Measurements from ENCODE around the gene TMEM267.

DNA sequence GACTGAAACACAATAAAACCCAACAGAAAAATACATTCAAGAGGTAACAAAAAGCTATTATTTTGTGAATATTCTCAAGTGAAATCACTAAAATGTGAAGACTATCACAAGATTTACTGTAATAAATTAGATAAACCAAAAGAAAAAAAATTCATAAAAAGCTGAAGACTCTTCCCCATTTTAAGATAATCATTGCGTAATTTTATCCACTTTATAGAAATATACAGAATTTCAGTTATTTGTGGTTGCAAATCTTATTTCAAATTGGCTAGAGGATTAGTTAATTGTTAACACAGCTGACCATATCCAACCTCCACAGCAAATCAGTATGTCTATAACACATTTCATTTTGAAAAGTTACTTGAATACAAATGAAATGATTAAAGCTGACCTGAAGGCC is 7.7 kb upstream of the TMEM267 start:
- TF ChIP-seq, protein P1, sequence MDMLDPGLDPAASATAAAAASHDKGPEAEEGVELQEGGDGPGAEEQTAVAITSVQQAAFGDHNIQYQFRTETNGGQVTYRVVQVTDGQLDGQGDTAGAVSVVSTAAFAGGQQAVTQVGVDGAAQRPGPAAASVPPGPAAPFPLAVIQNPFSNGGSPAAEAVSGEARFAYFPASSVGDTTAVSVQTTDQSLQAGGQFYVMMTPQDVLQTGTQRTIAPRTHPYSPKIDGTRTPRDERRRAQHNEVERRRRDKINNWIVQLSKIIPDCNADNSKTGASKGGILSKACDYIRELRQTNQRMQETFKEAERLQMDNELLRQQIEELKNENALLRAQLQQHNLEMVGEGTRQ (IDR thresholded peaks at IDR 0.05; ENCODE audit: low read length) = no peak
- TF ChIP-seq EP300 (IDR thresholded peaks at IDR 0.05; ENCODE audit: borderline replicate concordance in 1 of 2, low read depth in 2 of 2, low read length in 2 of 2) (no peak), RBBP5 (IDR thresholded peaks at IDR 0.05; ENCODE audit: borderline replicate concordance, low read depth, low read length) (no peak), POLR2A (IDR thresholded peaks at IDR 0.05; ENCODE audit: control extremely low read depth in 1 of 2, low read depth in 2 of 2, low read length in 2 of 2) (no peak), JUND (IDR thresholded peaks at IDR 0.05; ENCODE audit: low read length) (no peak), ASH2L (IDR thresholded peaks at IDR 0.05; ENCODE audit: low read length) (no peak), HDAC2 (IDR thresholded peaks at IDR 0.05; ENCODE audit: borderline replicate concordance in 1 of 2, low read depth in 2 of 2, low read length in 2 of 2) (no peak)
- TF ChIP-seq, protein P2, sequence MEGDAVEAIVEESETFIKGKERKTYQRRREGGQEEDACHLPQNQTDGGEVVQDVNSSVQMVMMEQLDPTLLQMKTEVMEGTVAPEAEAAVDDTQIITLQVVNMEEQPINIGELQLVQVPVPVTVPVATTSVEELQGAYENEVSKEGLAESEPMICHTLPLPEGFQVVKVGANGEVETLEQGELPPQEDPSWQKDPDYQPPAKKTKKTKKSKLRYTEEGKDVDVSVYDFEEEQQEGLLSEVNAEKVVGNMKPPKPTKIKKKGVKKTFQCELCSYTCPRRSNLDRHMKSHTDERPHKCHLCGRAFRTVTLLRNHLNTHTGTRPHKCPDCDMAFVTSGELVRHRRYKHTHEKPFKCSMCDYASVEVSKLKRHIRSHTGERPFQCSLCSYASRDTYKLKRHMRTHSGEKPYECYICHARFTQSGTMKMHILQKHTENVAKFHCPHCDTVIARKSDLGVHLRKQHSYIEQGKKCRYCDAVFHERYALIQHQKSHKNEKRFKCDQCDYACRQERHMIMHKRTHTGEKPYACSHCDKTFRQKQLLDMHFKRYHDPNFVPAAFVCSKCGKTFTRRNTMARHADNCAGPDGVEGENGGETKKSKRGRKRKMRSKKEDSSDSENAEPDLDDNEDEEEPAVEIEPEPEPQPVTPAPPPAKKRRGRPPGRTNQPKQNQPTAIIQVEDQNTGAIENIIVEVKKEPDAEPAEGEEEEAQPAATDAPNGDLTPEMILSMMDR (IDR thresholded peaks at IDR 0.05; ENCODE audit: control extremely low read depth in 1 of 3, insufficient read depth in 1 of 3, low read depth in 1 of 3, low read length in 3 of 3) = no peak

Measured in H1 (cell line).